Measurements from ENCODE around the gene CLPTM1. TPM values are rescaled to one million over a fixed set of nuclear protein-coding genes. Genes with fewer than 3 reads are reported as not detected.

The CLPTM1 gene
- total RNA-seq (2013): 20.0 TPM
- polyA plus RNA-seq (10 to 100 TPM; 14.7 to 84.3 (median 20.0) TPM), polyA minus RNA-seq (29.0 and 39.2 TPM in 2 replicates), total RNA-seq (20.0 to 55.2 (median 27.9) reads per million in 11 experiments)

GRCh38 chr19:44954649-44955504 is at the start of gene CLPTM1:
TSS of gene CLPTM1 (plus strand) at chr19:44955380. CDS start at chr19:44955396, 16 bp downstream.
- WGBS (ENCODE audit: insufficient coverage): under 1% methylated on average over 65 of the region's 65 CpGs
- DNase-seq: peak; percentile 96 to 97 (median 97)
- Histone ChIP-seq H2AFZ (ENCODE audit: insufficient read depth, low read depth, low read length, poor library complexity, severe bottlenecking) (peak within 1 kb of the TSS; percentile 96), H3K9me3 (replicated peaks in 1 of 2; ENCODE audit: control insufficient read depth in 1 of 2, insufficient read depth in 1 of 2, low read length in 2 of 2) (no peaks in the 10 kb centered on the region), H3K4me2 (replicated peaks; ENCODE audit: extremely low read depth, low read length, poor library complexity, severe bottlenecking) (peak within 1 kb of the TSS; percentile 90), H3K4me3 (replicated peaks in 1 of 3; ENCODE audit: low read depth in 2 of 3, low read length in 3 of 3) (peak within 1 kb of the TSS; percentile 93 to 99 (median 94)), H3K4me1 (ENCODE audit: control insufficient read depth in 1 of 2, insufficient read depth in 2 of 2, low read length in 2 of 2) (peaks cover 23 to 32% of the 10 kb centered on the region in 2 donors), H3K79me2 (ENCODE audit: insufficient read depth, low read length) (peaks cover 58% of the 10 kb centered on the region), H3K36me3 (replicated peaks in 1 of 2; ENCODE audit: control insufficient read depth in 1 of 2, insufficient read depth in 2 of 2, low read length in 2 of 2) (peaks cover 10 to 11% of the 10 kb centered on the region in 2 donors), H4K20me1 (ENCODE audit: insufficient read depth, low read length) (peaks cover 40% of the 10 kb centered on the region), H3K9ac (ENCODE audit: insufficient read depth, low read length, poor library complexity, severe bottlenecking) (peak within 1 kb of the TSS; percentile 97), H3K27me3 (ENCODE audit: control insufficient read depth in 2 of 2, insufficient read depth in 2 of 2, low read length in 2 of 2) (no peaks in the 10 kb centered on the region), H3K27ac (ENCODE audit: low read depth in 1 of 2, low read length in 2 of 2) (peak within 1 kb of the TSS; percentile 89 to 93)
- H3K27ac Mint-ChIP-seq: peak within 1 kb of the TSS; percentile 96 to 100 (median 100)
- intact Hi-C loops (cut with micrococcal nuclease): loop anchor here (1.0 to 5.0 kb wide), 4 partner anchors 37 to 383 kb away; partner anchors contain the start of gene NECTIN2 (in 1 of the 2)
- H3K36me3 Mint-ChIP-seq: peaks cover 11 to 20% of the 10 kb centered on the region in 2 donors
- no peak for TF ChIP-seq CTCF (IDR thresholded peaks at IDR 0.05)
- H3K4me1 Mint-ChIP-seq: peaks cover 35% of the 10 kb centered on the region
- H3K27me3 Mint-ChIP-seq (ENCODE audit: low read depth in 3 of 3): peaks cover 0 to 2% (median 2%) of the 10 kb centered on the region in 3 donors
- no peaks in the 10 kb centered on the region for H3K9me3 Mint-ChIP-seq
- H3K4me3 Mint-ChIP-seq: peak within 1 kb of the TSS; percentile 98 to 99

- intact Hi-C loops (cut with micrococcal nuclease): no loop called here
- no peak within 1 kb of the TSS for H2AFZ ChIP-seq (ENCODE audit: insufficient read depth, low read depth, low read length, poor library complexity, severe bottlenecking)
Measured at GRCh38 chr19:44905437-44906160, 49.6 kb upstream of the CLPTM1 start, which contains the start of gene APOE. TSS of gene APOE (plus strand) at chr19:44905796. CDS start at chr19:44906625, 829 bp downstream.

More at GRCh38 chr19:44905437-44906160, 49.6 kb upstream of the CLPTM1 start, which contains the start of gene APOE:
- Histone ChIP-seq H3K27ac (ENCODE audit: low read depth in 1 of 2, low read length in 2 of 2) (no peak within 1 kb of the TSS), H3K9ac (ENCODE audit: insufficient read depth, low read length, poor library complexity, severe bottlenecking) (no peak within 1 kb of the TSS), H3K36me3 (replicated peaks in 1 of 2; ENCODE audit: control insufficient read depth in 1 of 2, insufficient read depth in 2 of 2, low read length in 2 of 2) (peaks cover 19 to 25% of the 10 kb centered on the region in 2 donors), H3K9me3 (replicated peaks in 1 of 2; ENCODE audit: control insufficient read depth in 1 of 2, insufficient read depth in 1 of 2, low read length in 2 of 2) (no peaks in the 10 kb centered on the region), H3K27me3 (ENCODE audit: control insufficient read depth in 2 of 2, insufficient read depth in 2 of 2, low read length in 2 of 2) (peaks cover 5 to 26% of the 10 kb centered on the region in 2 donors), H3K79me2 (ENCODE audit: insufficient read depth, low read length) (no peaks in the 10 kb centered on the region), H3K4me1 (ENCODE audit: control insufficient read depth in 1 of 2, insufficient read depth in 2 of 2, low read length in 2 of 2) (peaks cover 0 to 11% of the 10 kb centered on the region in 2 donors), H3K4me2 (replicated peaks; ENCODE audit: extremely low read depth, low read length, poor library complexity, severe bottlenecking) (peak within 1 kb of the TSS; percentile 11), H4K20me1 (ENCODE audit: insufficient read depth, low read length) (no peaks in the 10 kb centered on the region), H3K4me3 (replicated peaks in 1 of 3; ENCODE audit: low read depth in 2 of 3, low read length in 3 of 3) (no peak within 1 kb of the TSS)
- peaks cover 21 to 24% of the 10 kb centered on the region in 2 donors for H3K36me3 Mint-ChIP-seq
- peaks cover 0 to 9% (median 2%) of the 10 kb centered on the region in 7 donors for H3K9me3 Mint-ChIP-seq
- peaks cover 27 to 36% (median 34%) of the 10 kb centered on the region in 3 donors for H3K27me3 Mint-ChIP-seq (ENCODE audit: low read depth in 3 of 3)
- H3K4me3 Mint-ChIP-seq: peak within 1 kb of the TSS; percentile 29 to 81
- 0% methylated on average over 15 of the region's 20 CpGs for WGBS (ENCODE audit: insufficient coverage)
- DNase-seq: no peak
- H3K27ac Mint-ChIP-seq: no peak within 1 kb of the TSS
- peaks cover 11% of the 10 kb centered on the region for H3K4me1 Mint-ChIP-seq
- TF ChIP-seq CTCF (IDR thresholded peaks at IDR 0.05): no peak
